Measurements from ENCODE around the gene SPATA17. TPM values are rescaled to one million over a fixed set of nuclear protein-coding genes. Genes with fewer than 3 reads are reported as not detected.

SPATA17 gene
- total RNA-seq, 1 experiment from 2014 or later, result 0.93 TPM

DNA sequence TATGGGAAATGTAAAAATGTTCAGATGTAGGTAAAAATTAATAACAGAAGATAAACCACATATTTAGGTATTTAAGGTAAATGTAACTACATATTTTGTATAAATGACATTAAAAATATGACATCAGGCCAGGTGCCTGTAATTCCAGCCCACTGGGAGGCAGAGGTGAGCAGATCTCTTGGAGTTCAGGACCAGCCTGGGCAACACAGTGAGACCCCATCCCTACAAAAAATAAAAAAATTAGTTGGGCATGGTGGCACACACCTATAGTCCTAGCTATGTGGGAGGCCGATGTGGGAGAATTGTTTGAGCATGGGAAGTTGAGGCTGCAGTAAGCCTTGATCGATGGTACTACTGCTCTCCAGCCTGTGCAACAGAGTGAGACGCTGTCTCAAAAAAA lies 216.5 kb downstream of the SPATA17 start:
- no peak for DNase-seq (ENCODE audit: low read depth)

DNA sequence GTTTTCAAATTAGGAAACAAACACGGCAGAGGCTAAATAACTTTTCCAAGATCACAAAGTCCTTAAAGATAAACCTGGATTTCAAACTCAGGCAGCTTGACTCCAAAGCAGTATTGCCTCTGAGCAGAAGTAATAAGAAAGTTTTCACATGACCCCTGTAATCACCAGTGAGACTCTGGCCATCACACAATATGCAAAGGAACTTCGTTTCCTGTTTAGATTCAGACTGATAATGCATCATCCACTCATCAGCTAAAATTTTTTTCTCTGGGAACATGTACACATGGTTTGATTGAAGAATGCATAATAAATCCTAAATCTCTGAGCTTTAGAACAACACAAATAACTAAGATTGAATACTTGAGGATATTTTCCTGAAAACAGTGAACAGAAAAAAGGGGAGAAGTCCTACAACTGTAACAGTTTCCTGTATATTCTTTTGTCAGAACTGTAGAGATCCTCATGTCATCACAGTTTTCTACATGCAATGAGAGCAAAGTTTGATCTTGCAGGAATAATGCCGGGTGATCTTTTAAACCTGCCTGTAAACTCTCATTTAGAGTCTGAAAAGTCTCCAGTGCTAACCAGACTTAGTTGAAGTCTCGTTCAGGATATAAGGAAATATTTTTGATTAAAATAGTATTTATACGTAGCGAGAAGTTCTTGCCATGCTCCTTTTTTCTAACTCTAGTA lies 225.3 kb downstream of the SPATA17 start:
- DNase-seq (ENCODE audit: low read depth), result no peak

DNA sequence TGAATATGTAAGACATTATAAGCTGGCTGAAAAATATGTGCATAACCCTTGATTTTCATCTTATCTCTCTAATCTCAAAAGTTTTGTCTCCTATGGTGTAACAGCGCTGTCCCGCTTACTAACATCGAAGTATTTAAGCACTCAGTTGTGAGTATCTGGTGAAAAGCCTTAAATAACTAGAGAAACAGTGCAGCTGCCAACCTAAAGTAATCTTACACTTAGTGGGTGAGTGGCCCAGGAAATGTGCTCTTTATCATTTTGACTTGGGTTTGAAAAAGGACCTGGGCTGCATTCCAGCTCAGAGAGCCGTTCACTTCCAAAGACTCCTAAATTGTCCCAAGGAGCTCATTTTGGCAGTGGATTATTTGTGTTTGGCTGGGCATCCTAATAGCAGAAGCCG lies 225.9 kb downstream of the SPATA17 start:
- no peak for DNase-seq (ENCODE audit: low read depth)

DNA sequence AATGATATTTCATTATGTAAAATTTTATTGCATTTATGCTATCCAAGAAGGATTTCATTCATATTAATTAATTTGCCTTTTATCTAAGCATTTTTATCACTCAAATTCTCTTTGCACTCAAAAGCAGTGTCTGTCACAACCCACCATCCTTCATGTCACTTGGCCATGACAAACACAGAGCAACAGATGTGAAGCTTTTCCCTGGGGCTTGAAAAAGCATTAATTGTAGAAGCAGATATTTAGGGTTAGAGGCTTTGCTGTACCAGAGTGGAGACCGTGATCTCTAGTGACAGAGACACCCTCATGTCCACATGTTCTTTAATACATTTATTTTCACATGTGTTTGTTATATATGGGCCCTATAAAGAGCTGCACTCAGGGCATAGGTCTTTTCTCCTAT lies 230.5 kb downstream of the SPATA17 start:
- no peak for DNase-seq (ENCODE audit: low read depth)

DNA sequence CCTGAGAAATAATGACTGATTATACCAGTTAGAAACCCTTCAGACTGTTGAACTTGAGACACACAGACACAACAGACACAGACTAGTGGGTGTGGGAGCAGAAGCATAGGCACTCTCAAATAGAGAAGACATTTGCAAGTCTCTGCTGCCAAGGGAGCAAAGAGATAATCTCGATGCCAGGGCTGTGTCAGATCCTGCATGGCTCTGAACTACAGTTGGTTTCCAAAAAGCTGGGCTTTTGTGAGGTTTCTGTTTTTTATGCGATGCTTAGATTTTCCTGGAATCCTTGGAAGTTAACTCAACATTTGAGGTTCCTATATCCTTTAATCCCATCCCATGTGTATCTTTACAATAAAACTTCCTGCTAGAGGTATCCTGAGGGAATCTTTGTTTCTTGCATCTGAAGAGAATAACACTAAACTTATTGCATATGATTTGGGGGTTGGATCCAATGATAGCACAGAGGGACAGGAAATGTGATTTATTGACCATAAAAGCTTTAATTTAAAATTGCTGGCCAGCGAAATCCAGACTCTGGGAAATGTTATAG lies 236.4 kb downstream of the SPATA17 start:
- no peak for DNase-seq (ENCODE audit: low read depth)

DNA sequence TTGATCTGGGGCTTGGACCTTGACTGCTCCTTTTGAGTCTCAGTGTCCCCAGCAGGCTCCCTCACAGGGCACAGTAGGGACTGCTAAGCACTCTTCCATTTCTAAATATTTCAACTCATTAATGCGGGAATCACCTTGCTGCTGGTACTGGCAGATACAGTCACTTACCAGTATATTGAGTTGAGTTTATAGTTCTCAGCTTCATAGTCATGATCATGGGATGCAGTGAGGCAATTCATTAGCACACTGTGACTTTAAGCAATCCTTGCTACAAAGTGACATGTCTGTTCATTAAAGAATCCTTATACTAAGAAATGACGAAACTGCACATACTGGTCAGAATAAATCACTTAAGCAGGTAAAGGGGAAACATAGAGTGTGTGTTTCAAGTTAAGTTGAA lies 240.8 kb downstream of the SPATA17 start:
- DNase-seq (ENCODE audit: low read depth), result no peak

DNA sequence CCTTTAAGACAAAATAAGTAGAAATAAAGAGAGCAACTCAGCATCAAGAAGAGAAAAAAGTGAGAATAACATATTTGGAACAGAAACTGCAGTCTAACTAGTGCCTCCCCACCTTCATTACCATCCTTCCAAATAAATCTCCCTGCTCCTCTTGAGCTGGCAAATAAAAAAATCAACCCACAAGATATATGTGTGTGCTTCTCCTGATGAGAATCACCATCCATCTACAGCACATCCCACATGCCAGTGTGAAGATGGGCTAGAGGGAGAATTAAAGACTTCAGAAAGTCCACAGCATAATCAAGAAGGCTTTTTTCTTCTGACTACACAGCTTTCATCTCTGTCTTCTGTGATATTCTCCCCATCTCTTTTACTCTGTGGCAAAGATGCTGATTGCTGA lies 244.1 kb downstream of the SPATA17 start:
- DNase-seq (ENCODE audit: low read depth), result no peak

DNA sequence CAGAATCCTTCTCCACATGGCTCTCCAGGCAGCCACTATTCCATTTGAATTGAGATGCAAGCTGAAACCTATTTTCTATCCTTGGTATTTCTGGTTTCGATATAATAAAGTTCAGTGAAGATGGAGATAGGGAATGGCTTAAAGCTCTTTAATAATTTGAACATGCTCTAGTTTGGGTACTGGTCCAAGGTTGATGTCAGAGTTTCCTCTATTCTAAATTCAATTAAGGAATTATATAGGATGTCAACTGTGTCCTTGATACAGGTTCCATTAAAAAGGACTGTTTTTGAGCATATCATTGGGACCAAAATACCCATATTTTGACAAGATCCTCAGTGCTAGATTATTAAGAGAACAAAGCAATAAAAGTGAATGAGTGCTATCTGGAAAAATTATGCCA lies 245.3 kb downstream of the SPATA17 start:
- no peak for DNase-seq (ENCODE audit: low read depth)

DNA sequence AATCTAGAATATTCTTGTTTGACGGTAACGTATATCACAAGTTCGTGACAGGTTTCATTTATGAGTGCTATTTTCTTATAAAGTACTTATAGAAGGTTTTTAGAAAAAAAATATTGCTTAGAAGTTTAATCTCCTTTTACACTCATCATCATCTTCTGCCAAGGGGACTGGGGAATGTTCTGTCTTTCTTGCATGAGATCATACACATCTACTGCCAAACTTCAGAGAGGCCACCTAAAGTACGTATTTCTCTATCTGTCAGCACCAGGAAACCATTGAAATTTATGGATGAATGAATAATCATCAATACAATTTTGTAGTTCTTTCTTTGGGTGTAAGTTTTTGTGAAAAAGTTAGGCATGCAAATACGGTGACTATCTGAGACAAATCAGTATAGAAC lies 245.8 kb downstream of the SPATA17 start:
- DNase-seq (ENCODE audit: low read depth), result no peak

DNA sequence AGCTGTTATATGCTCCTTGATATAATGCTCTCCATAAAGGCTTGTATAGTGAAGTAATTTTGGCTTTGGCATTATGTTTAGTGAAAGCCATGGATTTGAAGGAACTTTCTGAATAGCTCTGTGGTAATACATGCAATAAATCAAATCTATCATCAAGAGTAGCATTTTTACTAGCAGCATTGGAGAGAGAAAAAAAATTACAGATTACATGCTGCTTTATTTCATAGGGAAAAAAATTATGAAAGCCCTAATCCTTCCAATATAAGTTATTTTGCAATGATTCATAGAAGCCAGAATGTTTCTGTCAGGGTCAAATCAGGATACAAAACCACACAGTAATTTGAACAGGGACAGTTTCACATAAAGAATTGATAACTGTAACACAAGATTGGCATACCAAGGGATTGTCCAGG lies 250.0 kb downstream of the SPATA17 start:
- peak; percentile 10 for DNase-seq (ENCODE audit: low read depth)

DNA sequence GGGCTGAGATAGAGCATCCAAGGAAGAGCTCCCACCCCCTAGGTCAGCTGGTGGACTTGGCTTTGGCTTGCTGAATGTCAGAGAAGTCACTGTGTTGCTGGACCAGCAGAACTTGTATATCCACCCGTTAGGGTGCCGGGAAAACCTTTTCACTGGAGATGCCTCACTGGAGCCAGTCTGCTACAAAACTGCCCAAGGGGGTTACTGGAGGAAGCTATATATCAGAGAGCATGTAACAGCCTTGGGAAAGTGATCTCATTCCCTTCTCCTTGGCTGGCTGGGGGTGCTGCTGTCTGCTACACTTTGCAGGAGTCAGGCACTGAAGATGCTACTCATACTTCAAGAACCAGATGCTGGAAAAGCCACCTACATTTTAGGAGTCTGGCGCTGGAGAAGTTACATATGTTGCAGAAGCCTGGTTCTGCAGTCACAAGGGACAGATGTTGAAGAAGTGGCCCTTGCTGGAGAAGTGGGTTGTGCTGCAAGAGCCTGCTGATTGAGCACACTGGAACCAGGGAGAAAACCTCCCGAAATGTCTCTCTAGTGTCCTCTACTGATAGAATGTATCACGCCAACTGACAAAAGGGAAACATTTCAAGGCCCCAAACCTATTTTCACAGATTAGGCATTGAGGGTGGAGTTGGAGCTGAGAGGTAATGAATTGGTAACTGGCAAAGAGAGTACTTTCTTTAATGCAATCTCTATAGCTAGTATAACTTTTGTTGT lies 250.6 kb downstream of the SPATA17 start:
- DNase-seq (ENCODE audit: low read depth), result peak; percentile 7

DNA sequence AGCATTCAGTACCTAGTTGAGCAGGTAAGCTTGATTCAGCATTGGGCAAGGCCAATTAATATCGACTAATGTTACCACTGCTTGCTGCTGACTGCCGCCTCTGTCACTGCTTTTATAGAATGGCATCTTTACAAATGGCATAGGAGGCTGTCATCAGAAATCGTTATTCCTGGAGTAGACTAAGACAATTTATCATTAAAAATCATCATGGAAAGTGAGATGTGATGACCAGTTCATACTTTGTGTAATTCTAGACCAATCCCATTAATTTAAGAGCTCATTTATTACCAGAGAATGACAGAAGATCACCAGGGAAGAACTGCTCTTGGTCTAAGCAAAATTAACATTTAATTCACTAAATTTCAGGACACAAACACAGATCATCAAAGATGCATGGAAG lies 254.0 kb downstream of the SPATA17 start:
- DNase-seq (ENCODE audit: low read depth), result no peak

DNA sequence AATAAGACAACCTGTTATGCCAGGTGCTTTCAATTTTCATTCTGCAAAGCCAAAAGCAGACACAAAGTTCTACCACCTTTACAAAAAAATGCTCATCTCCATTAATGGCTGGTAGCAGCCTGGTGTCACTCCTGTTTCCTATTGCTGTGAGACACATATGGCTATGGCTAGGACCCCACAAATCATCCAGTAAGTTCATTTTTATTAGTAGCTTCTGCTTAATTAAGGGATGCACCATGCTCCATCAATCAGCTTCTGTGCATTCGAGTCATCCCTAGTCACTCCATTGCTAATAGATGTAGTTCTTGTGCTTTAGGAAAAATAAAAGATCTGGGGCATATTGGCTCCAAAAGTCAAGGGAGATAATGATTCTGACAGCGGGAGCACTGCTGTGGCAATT lies 257.2 kb downstream of the SPATA17 start:
- DNase-seq (ENCODE audit: low read depth), result no peak

DNA sequence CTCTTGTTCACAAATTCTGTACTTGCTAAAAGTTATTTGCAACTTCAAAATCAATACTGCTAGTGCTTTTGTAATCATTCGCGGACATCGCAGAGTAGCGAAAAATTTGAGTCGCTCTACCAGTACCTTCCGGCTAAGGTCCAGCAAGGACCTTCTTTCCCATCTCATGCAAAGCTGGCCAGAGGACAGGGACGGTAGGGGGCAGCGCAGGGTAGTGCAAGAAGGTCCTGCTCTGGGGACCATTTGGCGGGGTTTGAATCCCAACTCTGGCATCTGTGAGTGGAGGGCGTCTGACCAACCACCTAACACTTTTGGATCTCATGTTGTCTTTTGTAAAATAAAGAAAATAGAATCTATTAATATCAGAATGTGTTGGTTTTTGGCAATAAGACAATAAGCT lies 258.3 kb downstream of the SPATA17 start:
- DNase-seq (ENCODE audit: low read depth), result no peak

DNA sequence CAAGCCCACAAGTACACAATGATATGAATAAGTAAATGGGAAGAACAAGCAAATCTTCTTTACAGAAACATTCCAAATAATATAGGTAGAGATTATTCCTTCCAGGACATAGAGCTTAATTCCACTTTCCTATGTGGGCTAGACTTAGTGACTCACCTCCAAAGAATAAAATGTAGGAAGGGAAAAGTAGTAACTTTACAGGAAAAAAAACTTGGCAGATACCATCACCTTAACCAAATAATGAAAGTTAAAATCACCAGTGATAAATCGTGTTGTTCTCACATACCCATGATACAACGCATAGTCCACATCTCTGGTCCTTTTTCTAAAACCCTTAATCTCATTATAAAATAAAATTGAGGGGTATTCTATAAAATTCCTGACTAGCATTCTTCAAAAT lies 260.8 kb downstream of the SPATA17 start:
- DNase-seq (ENCODE audit: low read depth), result peak; percentile 52

DNA sequence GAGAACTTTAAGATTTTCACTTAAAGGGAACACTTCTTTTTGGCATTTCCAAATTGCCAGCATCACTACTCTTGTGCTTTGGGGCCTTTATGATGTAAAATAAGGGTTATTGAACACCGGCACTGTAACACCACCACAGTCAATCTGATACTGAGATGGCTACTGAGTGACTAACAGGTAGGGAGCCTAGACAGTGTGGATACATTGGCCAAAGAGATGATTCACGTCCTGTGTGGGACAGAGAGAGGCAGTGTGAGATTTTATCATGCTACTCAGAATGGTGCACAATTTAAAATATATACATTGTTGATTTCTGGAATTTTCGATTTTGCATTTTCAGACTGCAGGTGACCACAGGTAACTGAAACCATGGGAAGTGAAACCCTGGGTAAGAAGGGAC lies 261.6 kb downstream of the SPATA17 start:
- DNase-seq (ENCODE audit: low read depth), result peak; percentile 76

DNA sequence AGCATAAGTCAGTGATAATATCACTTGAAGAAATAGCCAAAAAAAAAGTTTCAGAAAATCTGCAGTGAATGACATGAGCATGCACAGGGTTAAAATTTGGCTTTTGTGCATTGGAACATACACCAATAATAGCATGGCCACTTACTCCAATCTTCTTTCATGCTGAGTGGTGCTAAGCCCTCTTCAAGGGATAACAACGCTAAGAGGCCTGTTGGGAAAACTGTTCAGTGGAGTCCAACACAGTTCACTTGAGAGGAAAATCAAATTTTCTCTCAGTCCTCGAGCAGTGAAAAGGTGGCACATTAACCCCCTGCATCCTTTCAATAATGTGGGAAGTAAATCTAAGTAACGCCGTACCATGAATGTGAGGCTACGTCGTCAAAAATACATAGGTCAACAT lies 264.7 kb downstream of the SPATA17 start:
- DNase-seq (ENCODE audit: low read depth), result no peak

DNA sequence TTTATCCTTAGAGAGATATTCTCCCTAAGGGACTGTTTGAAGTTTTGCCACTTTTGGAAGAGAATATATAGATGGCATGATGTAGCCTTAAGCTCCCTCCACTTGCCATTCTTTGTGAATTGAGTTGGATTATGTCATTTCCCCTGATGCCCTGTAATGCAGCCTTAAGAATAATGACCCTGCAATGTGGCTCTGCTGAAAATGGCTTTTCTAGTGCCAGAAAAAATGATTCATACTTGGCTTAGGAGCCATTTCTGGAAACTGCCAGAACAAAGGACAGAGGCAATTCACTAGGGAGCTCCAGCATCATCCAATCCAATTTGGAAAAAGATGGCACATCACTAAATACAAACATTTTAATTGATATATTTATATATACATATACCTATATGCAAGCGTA lies 265.3 kb downstream of the SPATA17 start:
- DNase-seq (ENCODE audit: low read depth), result peak; percentile 73

DNA sequence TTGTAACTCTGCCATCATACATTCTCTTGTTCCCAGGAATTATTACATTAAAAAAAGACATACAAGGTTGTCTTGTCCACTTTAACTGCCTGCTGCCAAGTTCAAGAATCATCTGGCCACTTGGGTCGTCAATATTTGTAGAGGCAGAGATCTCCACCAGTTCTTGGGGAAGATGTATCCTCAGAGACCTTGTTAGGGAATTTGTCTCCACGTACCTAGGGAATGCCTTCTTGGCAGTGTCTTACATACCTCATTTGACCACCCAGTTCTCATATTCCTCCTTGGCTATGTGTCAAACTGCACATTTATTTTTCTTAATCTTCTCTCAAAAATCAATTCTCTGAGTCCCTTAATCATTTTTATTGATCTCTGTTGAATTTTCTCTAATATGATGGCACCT lies 266.0 kb downstream of the SPATA17 start:
- no peak for DNase-seq (ENCODE audit: low read depth)

DNA sequence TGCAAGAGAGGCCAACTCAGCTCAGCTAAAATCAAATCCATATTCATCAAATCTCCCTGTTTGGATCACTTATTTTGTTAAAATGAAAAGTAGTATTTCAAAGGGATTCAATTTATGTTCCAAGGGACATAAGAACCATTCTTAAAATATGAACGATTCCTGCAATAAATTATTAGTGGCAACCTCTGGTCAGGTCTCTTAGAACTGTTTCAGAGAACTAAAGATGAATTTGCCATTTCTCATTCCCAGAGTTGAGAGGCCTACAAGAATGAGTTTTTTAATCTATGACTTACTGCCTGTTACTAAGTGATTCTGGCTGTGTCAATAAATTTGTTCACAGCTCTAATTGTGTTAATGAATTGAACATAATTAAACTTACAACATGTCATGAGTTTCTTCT lies 268.5 kb downstream of the SPATA17 start:
- DNase-seq (ENCODE audit: low read depth), result no peak

DNA sequence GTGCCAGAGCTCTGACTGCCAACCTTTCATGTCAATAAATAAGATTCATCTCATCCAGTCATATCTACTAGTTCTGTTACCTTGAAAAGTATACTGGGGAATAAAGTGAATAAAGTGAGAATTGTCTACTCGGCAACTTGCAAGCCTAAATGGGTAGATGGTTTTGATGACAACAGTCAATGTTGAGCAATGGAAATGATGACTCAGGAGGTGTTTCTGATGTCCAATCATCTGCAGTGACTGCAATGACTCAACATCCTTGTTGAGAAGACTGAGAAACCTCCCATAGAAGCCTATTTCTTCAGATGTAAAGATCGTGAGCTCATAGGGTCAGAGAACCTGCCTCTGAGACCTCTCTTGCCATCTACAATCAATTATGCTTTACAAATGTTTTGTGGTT lies 276.4 kb downstream of the SPATA17 start:
- DNase-seq (ENCODE audit: low read depth), result peak; percentile 90

DNA sequence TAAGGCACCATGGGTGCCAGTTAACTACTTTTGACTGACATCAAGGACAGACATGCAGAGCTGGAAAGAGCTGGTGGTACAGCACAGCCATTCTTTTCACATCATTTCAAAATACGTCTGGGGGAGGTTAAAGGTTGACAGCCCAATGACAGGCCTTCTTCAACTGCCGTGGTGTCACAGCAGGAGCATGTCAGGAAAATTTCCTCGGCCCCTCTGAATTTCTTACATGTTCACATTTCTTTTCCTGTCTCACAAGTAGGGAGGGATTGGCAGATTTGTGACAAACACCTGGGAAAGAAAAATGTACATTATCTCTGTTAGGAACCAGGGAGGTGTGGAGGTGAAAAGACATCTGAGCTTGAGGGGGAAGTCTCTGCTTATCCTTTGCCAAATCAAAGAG lies 279.1 kb downstream of the SPATA17 start:
- no peak for DNase-seq (ENCODE audit: low read depth)

DNA sequence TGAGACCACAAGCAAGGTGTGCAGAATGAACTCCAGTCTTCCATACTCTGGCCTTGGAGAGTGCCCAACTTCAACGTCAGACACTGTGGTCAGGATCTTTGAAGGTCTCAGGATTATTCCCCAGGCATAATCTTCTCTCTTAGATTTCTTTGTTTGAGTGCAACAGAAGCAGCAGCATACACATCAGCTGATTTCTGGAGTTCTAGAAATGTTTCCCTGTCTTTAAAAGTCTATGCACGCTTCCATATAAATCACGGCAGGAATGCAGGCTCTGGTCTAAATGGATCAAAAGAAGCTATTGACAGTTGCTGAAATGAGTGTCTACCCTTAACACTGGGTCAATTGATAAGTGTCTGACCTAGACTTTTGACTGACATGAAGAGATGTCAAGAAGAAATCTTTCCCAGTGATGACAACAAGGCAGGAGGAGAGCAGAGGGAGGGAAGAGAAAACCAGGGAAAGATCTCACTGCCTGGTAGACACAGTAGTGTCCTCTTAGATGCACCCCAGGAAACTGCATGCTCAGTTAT lies 279.7 kb downstream of the SPATA17 start:
- DNase-seq (ENCODE audit: low read depth), result no peak

All from HT1080 (cell line).